HepG2 (cell line): Measurements from ENCODE around the gene SEPTIN10. TPM values are rescaled to one million over a fixed set of nuclear protein-coding genes. Genes with fewer than 3 reads are reported as not detected.
A peak's percentile ranks its signal among the peaks of the same experiment; 100 is the strongest.

Experiments used
- AGO1 ChIP-seq: fragments of 200-400 bp; formaldehyde crosslinking; IDR thresholded peaks from 2 replicates; pipeline ENCODE4 v1.6.1; 2017; ENCODE audit warnings: mild to moderate bottlenecking, low read depth, low read length, moderate library complexity; ENCODE audit not compliant: poor library complexity, severe bottlenecking
- ATAD3A ChIP-seq: sonication (generic); formaldehyde crosslinking; IDR thresholded peaks from 2 replicates; pipeline ENCODE4 v1.4.0; 2020; ENCODE audit warnings: missing genetic modification reagents
- CBX1 ChIP-seq: IDR thresholded peaks from one replicate; pipeline ENCODE4 v1.6.1; 2016; ENCODE audit warnings: antibody characterized with exemption, low read depth
- IRF1 ChIP-seq: sonication (generic); formaldehyde crosslinking; IDR thresholded peaks from 2 replicates; pipeline ENCODE4 v1.4.0; 2020; ENCODE audit warnings: low read depth, mild to moderate bottlenecking, missing genetic modification reagents
- NFE2L1 ChIP-seq: sonication (generic); formaldehyde crosslinking; IDR thresholded peaks from 2 replicates; pipeline ENCODE4 v1.4.0; 2020; ENCODE audit warnings: missing genetic modification reagents, mild to moderate bottlenecking, borderline replicate concordance
- PREB ChIP-seq: sonication (generic); formaldehyde crosslinking; IDR thresholded peaks from 2 replicates; pipeline ENCODE4 v1.4.0; 2020; ENCODE audit warnings: missing genetic modification reagents
- SSRP1 ChIP-seq: IDR thresholded peaks from 2 replicates; pipeline ENCODE4 v1.6.1; 2016; ENCODE audit warnings: control low read depth
- STAT5B ChIP-seq: sonication (generic); formaldehyde crosslinking; IDR thresholded peaks from 2 replicates; pipeline ENCODE4 v1.4.0; 2020; ENCODE audit warnings: missing genetic modification reagents
- TCF7L2 ChIP-seq: IDR thresholded peaks from 2 replicates; pipeline ENCODE4 v1.6.1; 2011; ENCODE audit warnings: mild to moderate bottlenecking, low read depth, low read length, moderate library complexity
- ZHX1 ChIP-seq: sonication (generic); formaldehyde crosslinking; IDR thresholded peaks from 2 replicates; pipeline ENCODE4 v1.8.1; 2022; ENCODE audit warnings: low read depth, mild to moderate bottlenecking, missing genetic modification reagents
- ZNF180 ChIP-seq: sonication (generic); formaldehyde crosslinking; IDR thresholded peaks from 2 replicates; pipeline ENCODE4 v1.4.0; 2020; ENCODE audit warnings: low read depth, missing genetic modification reagents, borderline replicate concordance
- ZNF362 ChIP-seq: sonication (generic); formaldehyde crosslinking; IDR thresholded peaks from 2 replicates; pipeline ENCODE4 v1.4.0; 2020; ENCODE audit warnings: missing genetic modification reagents, mild to moderate bottlenecking, borderline replicate concordance
- ZNF431 ChIP-seq: sonication (generic); formaldehyde crosslinking; IDR thresholded peaks from 2 replicates; pipeline ENCODE4 v1.9.0; 2022; ENCODE audit warnings: missing genetic modification reagents, low read depth, mild to moderate bottlenecking, borderline replicate concordance
- polyA plus RNA-seq, 8 experiments: library from polyadenylated mRNA; depleted of rRNA in 3 of 8; stranded (reverse) in 7 of 8; unstranded in 1 of 8; fragments of >200 nt; fragmentation: Illumina TruSeq in 4 of 8; extraction: Trizol in 4 of 8; gene quantifications; 2 replicates each; pipeline versions ENCODE4 v1.2.1 to v1.2.3, GENCODE V29; 2011 to 2016; ENCODE audit warnings: low read depth in 4 of 8, missing spikeins in 1 of 8, mixed read lengths in 1 of 8; ENCODE audit not compliant: insufficient read depth in 1 of 8
- total RNA-seq, 5 experiments: library from RNA; depleted of rRNA; stranded (reverse); fragments of >200 nt; fragmentation: Illumina TruSeq; extraction: Trizol; gene quantifications; 2 replicates each; pipeline ENCODE4 v1.2.3, GENCODE V29; 2016; ENCODE audit warnings: low read depth in 1 of 5
- TF ChIP-seq, protein P1 (sequence below): sonication (generic); formaldehyde crosslinking; IDR thresholded peaks from 2 replicates; pipeline ENCODE4 v1.8.0; 2022; ENCODE audit warnings: mild to moderate bottlenecking, missing genetic modification reagents, moderate library complexity
- TF ChIP-seq, protein P2 (sequence below): sonication (generic); formaldehyde crosslinking; IDR thresholded peaks from 2 replicates; pipeline ENCODE4 v1.8.0; 2022; ENCODE audit warnings: missing genetic modification reagents, low read depth, mild to moderate bottlenecking, borderline replicate concordance

Gene SEPTIN10
- total and polyA plus RNA-seq, 2 of the 13 experiments (the other 11 are each of a cell fraction or from before 2014, with no cell fraction given), result 45.8 to 67.5 TPM

- TF ChIP-seq, protein P1, sequence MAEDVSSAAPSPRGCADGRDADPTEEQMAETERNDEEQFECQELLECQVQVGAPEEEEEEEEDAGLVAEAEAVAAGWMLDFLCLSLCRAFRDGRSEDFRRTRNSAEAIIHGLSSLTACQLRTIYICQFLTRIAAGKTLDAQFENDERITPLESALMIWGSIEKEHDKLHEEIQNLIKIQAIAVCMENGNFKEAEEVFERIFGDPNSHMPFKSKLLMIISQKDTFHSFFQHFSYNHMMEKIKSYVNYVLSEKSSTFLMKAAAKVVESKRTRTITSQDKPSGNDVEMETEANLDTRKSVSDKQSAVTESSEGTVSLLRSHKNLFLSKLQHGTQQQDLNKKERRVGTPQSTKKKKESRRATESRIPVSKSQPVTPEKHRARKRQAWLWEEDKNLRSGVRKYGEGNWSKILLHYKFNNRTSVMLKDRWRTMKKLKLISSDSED (CRISPR knock-in tag), result no peak
- TF ChIP-seq AGO1, result no peak
- TF ChIP-seq PREB, result no peak
- TF ChIP-seq SSRP1 (CRISPR knock-in tag), result peak; percentile 34; the same call in 1 of the 2 replicates
- 0 out of 2 replicates have a peak, but pooled peaks have one; percentile 56 for TF ChIP-seq TCF7L2
- TF ChIP-seq ATAD3A (CRISPR knock-in tag), result no peak
- TF ChIP-seq STAT5B, result peak; percentile 90; the same call in 1 of the 2 replicates
- TF ChIP-seq, protein P2, sequence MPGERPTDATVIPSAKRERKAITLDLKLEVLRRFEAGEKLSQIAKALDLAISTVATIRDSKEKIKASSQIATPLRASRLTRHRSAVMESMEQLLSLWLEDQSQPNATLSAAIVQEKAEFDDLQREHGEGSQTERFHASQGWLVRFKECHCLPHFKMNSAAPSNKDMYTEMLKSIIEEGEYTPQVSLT (CRISPR knock-in tag), result peak; percentile 93; the same call in 1 of the 2 replicates
- no peak for TF ChIP-seq ZNF180 (CRISPR knock-in tag)
- TF ChIP-seq CBX1, result peak; percentile 78
- TF ChIP-seq ZHX1, result no peak
- no peak for TF ChIP-seq NFE2L1 (CRISPR knock-in tag)
- TF ChIP-seq ZNF362 (CRISPR knock-in tag), result 0 out of 2 replicates have a peak, but pooled peaks have one; percentile 66
- peak; percentile 96 for TF ChIP-seq ZNF431 (CRISPR knock-in tag)
- TF ChIP-seq IRF1 (CRISPR knock-in tag), result peak; percentile 92; the same call in 1 of the 2 replicates
Observed at GRCh38 chr2:109644571-109645275, 31.0 kb upstream of the SEPTIN10 start (continued).
